Effector CD8-positive, alpha-beta T cell (primary cell): Measurements from ENCODE around the gene FAM98C.

ENCODE experiments used
- DNase-seq: peaks from one replicate; lab custom pipeline; 2025; lab: John Stamatoyannopoulos, UW

The FAM98C gene

DNA sequence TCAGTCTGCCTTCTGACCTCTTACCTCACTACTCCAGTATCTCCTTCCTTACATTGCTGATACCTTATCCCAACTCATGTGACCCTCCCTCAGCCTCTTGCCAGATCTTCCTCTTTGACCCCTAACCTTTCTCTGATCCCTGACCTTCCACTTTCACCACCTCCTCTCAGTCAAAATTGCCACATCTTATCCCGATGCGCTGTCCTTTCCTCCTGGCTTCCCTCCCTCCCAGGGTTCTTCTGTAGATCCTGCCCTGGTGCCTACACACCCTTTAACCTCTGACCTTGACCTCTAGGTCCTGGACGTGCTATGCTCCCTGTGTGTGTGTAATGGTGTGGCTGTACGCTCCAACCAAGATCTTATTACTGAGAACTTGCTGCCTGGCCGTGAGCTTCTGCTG is 54.3 kb downstream of the FAM98C start:
- no peak for DNase-seq

DNA sequence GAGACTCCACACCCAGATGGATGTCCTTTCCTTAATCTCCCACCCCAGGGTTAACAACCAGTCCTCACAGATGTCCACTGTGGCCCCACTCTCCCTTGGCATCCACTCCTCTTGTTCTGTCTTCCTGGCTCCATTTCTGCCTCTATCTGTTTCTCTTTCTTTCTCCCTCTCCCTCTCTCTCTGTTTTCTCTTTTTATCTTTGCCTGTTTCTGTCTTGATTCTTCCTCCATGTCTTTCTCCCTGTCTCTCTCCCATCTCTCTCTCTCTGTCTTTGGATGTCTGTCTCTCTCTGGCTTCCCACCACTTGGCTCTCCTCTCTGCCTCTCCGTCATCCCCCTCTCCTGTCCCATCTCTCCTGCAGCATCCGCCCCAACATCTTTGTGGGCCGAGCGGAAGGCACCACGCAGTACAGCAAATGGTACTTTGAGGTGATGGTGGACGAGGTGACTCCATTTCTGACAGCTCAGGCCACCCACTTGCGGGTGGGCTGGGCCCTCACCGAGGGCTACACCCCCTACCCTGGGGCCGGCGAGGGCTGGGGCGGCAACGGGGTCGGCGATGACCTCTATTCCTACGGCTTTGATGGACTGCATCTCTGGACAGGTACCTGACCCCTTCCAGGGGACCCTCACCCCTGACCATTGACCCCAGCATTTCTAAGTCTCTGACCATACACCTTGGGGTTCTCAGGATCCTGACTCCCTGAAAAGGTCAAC is 55.0 kb downstream of the FAM98C start:
- no peak for DNase-seq
